Fibroblast of pulmonary artery (primary cell): ENCODE data around the gene CLIC5.

Experiments used
- DNase-seq: peaks from one replicate; pipeline ENCODE4 v3.0.0-alpha.2; 2010; ENCODE audit warnings: low read depth
- H3K4me3 ChIP-seq: replicated peaks from 2 replicates; pipeline ENCODE4 v1.5.1; 2011; ENCODE audit warnings: low read depth, mild to moderate bottlenecking, control low read depth, low read length, moderate library complexity
- CTCF ChIP-seq: IDR thresholded peaks from 2 replicates; pipeline ENCODE4 v1.5.1; 2011; ENCODE audit warnings: mild to moderate bottlenecking, control low read depth, low read length, inconsistent platforms; ENCODE audit errors: missing control alignments

The CLIC5 gene

GRCh38 chr6:45877970-45878590 is 137.6 kb downstream of the CLIC5 start:
- DNase-seq: no peak
- no peak overlapping the region for H3K4me3 ChIP-seq
- TF ChIP-seq CTCF: no peak

- no peak for TF ChIP-seq CTCF
- no peak overlapping the region for H3K4me3 ChIP-seq
- no peak for DNase-seq
Observed at GRCh38 chr6:45872827-45873365, 142.8 kb downstream of the CLIC5 start.

- DNase-seq: peak; percentile 3
Observed at GRCh38 chr6:45870531-45870930, 145.1 kb downstream of the CLIC5 start.

GRCh38 chr6:45864651-45865050 is 151.0 kb downstream of the CLIC5 start:
- H3K4me3 ChIP-seq: no peak overlapping the region
- no peak for DNase-seq
- TF ChIP-seq CTCF: no peak

More at GRCh38 chr6:45870531-45870930, 145.1 kb downstream of the CLIC5 start:
- TF ChIP-seq CTCF: no peak
- H3K4me3 ChIP-seq: no peak overlapping the region

- H3K4me3 ChIP-seq: no peak overlapping the region
- no peak for TF ChIP-seq CTCF
- no peak for DNase-seq
Observed at GRCh38 chr6:45858691-45859090, 157.0 kb downstream of the CLIC5 start.

GRCh38 chr6:45857827-45858226 is 157.8 kb downstream of the CLIC5 start:
- TF ChIP-seq CTCF: no peak
- H3K4me3 ChIP-seq: no peak overlapping the region
- no peak for DNase-seq
